AG09319 (cell line): Measurements from ENCODE around the gene CAPZA3.
"Not testable (repeated sequence)": the region's sequence is repeated elsewhere in the genome, so short reads cannot be mapped to it uniquely, and the experiment has no call there.

ENCODE experiments used
- DNase-seq: peaks from one replicate; pipeline ENCODE4 v3.0.0-alpha.2; 2010; ENCODE audit warnings: low read depth; ENCODE audit errors: extremely low read depth
- TF ChIP-seq, protein P1 (sequence below): IDR thresholded peaks from 2 replicates; pipeline ENCODE4 v1.5.1; 2011; ENCODE audit warnings: low read depth, mild to moderate bottlenecking, inconsistent platforms, low read length, moderate library complexity

Gene CAPZA3, protein sequence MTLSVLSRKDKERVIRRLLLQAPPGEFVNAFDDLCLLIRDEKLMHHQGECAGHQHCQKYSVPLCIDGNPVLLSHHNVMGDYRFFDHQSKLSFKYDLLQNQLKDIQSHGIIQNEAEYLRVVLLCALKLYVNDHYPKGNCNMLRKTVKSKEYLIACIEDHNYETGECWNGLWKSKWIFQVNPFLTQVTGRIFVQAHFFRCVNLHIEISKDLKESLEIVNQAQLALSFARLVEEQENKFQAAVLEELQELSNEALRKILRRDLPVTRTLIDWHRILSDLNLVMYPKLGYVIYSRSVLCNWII

DNA sequence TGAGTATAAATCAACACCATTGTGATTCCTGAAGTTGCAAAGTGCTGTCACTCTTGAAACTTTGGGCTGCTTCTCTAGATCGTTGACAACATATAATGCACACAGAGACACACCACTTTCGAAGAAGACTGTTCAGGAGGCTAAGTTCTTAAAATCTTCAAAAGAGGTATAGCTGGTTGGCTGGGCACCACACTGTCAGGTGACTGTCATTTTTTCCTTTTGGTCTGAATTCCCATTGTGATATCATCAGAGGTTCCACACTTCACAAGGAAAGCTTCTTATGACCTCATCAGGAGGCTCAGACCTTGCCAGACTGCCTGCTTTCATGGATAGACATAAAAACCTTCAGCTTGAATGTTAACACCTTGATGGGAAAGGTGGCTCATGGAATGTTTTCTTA, at the start of gene CAPZA3, which contains the start of gene PLCZ1:
TSS of gene CAPZA3 (plus strand) at position 301 of the 400 bp plus-strand sequence. CDS start 150 bp downstream, outside the sequence.
TSS of gene PLCZ1 (minus strand) at position 194 of the 400 bp plus-strand sequence. CDS start 641 bp downstream, outside the sequence.
- DNase-seq: no peak
- TF ChIP-seq, protein P1, sequence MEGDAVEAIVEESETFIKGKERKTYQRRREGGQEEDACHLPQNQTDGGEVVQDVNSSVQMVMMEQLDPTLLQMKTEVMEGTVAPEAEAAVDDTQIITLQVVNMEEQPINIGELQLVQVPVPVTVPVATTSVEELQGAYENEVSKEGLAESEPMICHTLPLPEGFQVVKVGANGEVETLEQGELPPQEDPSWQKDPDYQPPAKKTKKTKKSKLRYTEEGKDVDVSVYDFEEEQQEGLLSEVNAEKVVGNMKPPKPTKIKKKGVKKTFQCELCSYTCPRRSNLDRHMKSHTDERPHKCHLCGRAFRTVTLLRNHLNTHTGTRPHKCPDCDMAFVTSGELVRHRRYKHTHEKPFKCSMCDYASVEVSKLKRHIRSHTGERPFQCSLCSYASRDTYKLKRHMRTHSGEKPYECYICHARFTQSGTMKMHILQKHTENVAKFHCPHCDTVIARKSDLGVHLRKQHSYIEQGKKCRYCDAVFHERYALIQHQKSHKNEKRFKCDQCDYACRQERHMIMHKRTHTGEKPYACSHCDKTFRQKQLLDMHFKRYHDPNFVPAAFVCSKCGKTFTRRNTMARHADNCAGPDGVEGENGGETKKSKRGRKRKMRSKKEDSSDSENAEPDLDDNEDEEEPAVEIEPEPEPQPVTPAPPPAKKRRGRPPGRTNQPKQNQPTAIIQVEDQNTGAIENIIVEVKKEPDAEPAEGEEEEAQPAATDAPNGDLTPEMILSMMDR: no peak

- TF ChIP-seq, protein P1: no peak
- DNase-seq: no peak
These were observed 48.1 kb upstream of the CAPZA3 start for GRCh38 chr12:18689771-18690170.

DNA sequence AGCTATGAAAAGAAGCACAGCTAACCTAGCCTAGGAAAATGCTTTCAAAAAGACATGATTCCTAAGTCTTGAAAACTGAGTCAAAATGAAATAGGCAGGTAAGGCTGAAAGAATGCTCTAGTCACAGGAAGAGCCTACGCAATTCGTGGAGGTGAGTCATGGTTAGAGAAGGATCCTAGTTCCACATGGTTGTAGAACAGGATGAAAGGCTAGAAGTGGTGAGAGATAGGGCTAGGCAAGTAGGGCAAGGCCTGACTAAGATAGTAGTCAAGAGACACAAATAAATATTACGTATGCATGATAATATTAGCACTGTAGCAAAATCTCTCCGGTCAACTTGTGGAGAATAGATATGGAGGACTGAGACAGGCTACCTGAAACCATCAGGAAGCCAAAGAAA, 47.3 kb upstream of the CAPZA3 start:
- TF ChIP-seq, protein P1: no peak
- DNase-seq: no peak

GRCh38 chr12:18693986-18694385, 43.9 kb upstream of the CAPZA3 start:
- not testable (repeated sequence) for DNase-seq

GRCh38 chr12:18696971-18697602, 40.8 kb upstream of the CAPZA3 start:
- TF ChIP-seq, protein P1: no peak
- no peak for DNase-seq

DNA sequence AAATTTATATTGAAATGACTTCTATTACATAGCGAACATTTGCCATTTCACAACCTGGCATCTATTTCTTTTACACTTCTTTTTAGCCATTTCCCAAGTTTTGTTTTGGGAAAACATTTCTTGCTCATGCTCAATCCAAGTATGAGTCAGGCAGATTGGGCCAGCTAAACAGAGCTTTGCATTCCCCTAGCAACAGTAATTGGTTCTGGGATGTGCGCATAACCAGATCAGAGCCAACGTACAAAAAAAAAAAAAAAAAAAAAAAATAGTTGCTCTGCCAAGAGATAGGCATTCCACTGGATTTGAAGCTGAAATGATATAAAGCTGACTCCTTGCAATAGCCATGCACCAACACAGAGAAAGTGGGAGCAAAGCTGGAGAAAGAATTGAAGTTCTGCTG, 37.6 kb upstream of the CAPZA3 start:
- peak; percentile 93 for DNase-seq
- TF ChIP-seq, protein P1: no peak

GRCh38 chr12:18703321-18703720, 34.6 kb upstream of the CAPZA3 start:
- DNase-seq: no peak
- TF ChIP-seq, protein P1: no peak
